Thymus (tissue), 11 donors: Measurements from ENCODE around the gene GALNTL6. TPM values are rescaled to one million over a fixed set of nuclear protein-coding genes. Genes with fewer than 3 reads are reported as not detected.

Source experiments
- DNase-seq, 9 donors: peaks; one replicate each; pipeline ENCODE4 v3.0.0-alpha.2; 2013; ENCODE audit warnings: low spot score in 9 of 9, low read depth in 6 of 9, missing footprints in 1 of 9
- H3K27ac ChIP-seq, 2 donors: one replicate each; pipeline ENCODE4 v1.5.1; 2013; ENCODE audit warnings: control low read depth in 1 of 2, low read depth in 1 of 2, low read length in 1 of 2, mild to moderate bottlenecking in 1 of 2, moderate library complexity in 1 of 2
- H3K27me3 ChIP-seq, 2 donors: one replicate each; pipeline ENCODE4 v1.5.1; 2013; ENCODE audit warnings: low read length in 1 of 2; ENCODE audit not compliant: control insufficient read depth in 2 of 2, insufficient read depth in 1 of 2
- H3K36me3 ChIP-seq, 2 donors: one replicate each; pipeline ENCODE4 v1.5.1; 2013; ENCODE audit warnings: low read length in 1 of 2, mild to moderate bottlenecking in 1 of 2, moderate library complexity in 1 of 2; ENCODE audit not compliant: control insufficient read depth in 2 of 2, insufficient read depth in 2 of 2
- H3K4me1 ChIP-seq, 2 donors: one replicate each; pipeline ENCODE4 v1.5.1; 2013; ENCODE audit warnings: low read length in 2 of 2; ENCODE audit not compliant: control insufficient read depth in 2 of 2, insufficient read depth in 2 of 2
- H3K4me3 ChIP-seq, 2 donors: one replicate each; pipeline ENCODE4 v1.5.1; 2013; ENCODE audit warnings: low read length in 2 of 2, control low read depth in 1 of 2, mild to moderate bottlenecking in 1 of 2
- H3K9me3 ChIP-seq, 2 donors: one replicate each; pipeline ENCODE4 v1.5.1; 2013; ENCODE audit warnings: low read length in 1 of 2, mild to moderate bottlenecking in 1 of 2; ENCODE audit not compliant: control insufficient read depth in 2 of 2, insufficient read depth in 1 of 2
- WGBS: extraction: QIAGEN DNeasy Blood & Tissue Kit; methylation state at CpG from one replicate; pipeline ENCODE4 v1.1.7; 2013; 5-methylcytosine and 5-hydroxymethylcytosine counted together
- polyA plus RNA-seq: library from polyadenylated mRNA; stranded (reverse); fragments of 200-250 nt; gene quantifications from one replicate; pipeline ENCODE4 v1.2.3, GENCODE V29; 2013
- total RNA-seq: library from RNA; stranded (reverse); fragments of 120-200 nt; gene quantifications from one replicate; pipeline ENCODE4 v1.2.4, GENCODE V29; 2013
- donor health status: healthy.

The GALNTL6 gene
- total and polyA plus RNA-seq, 2 donors, result 0.05 TPM

DNA sequence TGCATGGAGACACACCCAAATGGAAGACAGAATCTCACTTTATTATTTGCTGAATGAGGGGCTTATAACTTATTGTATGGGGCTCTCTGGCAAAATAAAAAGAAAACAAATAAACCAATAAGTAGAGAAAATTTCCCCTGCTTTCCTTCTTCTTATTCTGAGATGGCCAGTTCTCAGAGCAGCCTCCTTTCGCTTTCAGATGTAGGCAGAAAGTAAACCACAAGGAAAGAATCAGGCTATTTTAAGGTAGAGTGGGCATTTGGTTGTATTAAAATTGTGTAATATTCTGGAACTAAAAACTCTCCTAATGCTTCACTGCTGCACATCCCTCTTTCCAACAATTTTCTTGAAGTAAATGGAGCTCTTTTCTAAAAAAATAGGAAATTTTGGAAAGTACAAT lies 241.8 kb downstream of the GALNTL6 start:
- Histone ChIP-seq H3K27me3 (no peaks in the 10 kb centered on the region), H3K4me3 (no peak overlapping the region), H3K9me3 (no peaks in the 10 kb centered on the region), H3K36me3 (no peaks in the 10 kb centered on the region), H3K27ac (no peak overlapping the region), H3K4me1 (no peaks in the 10 kb centered on the region)
- 60% methylated on average over 1 of the region's 1 CpG for WGBS
- DNase-seq, result no peak

DNA sequence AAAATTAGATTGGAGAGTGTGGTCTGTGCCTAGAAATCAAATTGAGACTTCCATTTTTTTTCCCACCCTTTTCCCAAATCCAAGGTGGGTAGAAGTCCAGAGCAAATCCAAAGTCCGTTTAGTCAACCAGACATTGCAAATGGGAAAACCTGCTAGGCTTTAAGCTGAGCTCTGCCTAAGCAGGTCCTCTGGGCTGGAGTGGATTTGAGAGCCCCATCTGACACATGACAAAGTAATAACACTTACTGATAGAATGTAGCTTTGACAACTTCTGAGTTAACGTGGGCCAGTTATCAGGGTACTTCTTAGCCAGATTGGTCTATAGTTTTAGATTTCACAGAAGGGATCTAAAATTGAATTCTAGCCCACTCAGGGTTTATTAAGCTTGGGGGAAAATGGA lies 242.3 kb downstream of the GALNTL6 start:
- 93% methylated on average over 2 of the region's 2 CpGs for WGBS
- H3K4me1 ChIP-seq, result no peaks in the 10 kb centered on the region
- no peak overlapping the region for H3K4me3 ChIP-seq
- H3K27ac ChIP-seq, result no peak overlapping the region
- DNase-seq, result no peak
- H3K36me3 ChIP-seq, result no peaks in the 10 kb centered on the region
- no peaks in the 10 kb centered on the region for H3K9me3 ChIP-seq
- H3K27me3 ChIP-seq, result no peaks in the 10 kb centered on the region

DNA sequence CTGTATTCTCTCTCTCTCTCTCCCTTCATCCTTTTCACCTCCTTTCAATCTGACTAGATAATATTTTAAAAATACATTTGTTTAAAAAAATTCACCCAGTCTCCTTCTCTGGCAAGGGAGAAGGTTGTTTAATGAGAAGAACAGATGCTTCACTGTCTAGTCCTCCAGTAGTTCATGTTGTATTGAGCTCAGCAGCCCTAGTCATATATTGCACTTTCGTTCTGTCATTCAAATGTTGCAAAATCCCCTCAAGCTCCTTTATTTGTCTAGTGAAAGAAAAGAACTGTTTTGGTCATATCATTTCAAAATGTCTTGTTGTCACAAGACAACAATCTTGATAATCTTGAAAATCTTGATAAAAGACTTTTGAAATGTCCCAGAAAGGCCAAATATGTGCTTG lies 248.0 kb downstream of the GALNTL6 start:
- no peak for DNase-seq
- Histone ChIP-seq H3K36me3 (no peaks in the 10 kb centered on the region), H3K4me3 (no peak overlapping the region), H3K9me3 (no peaks in the 10 kb centered on the region), H3K27ac (no peak overlapping the region), H3K4me1 (no peaks in the 10 kb centered on the region), H3K27me3 (no peaks in the 10 kb centered on the region)
- WGBS, result 82% methylated on average over 1 of the region's 1 CpG

DNA sequence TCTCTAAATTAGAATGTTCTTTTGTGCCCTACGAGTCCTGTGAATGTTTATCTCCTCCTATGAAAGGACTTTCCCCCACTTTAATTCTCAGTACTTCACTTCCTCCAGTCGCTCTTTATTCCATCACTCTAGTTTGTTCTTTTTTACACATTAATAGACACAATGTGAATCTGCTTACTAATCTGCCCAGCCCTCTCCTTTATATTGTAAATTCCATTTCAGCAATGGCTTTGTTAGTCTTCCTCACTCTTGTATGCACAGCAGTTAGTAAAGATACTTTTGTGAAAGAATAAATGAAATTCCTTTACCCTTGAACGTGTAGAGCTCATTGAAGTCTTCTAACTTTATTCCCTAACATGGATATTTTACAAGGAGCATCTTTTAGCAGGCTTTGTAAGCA lies 255.3 kb downstream of the GALNTL6 start:
- Histone ChIP-seq H3K4me3 (no peak overlapping the region), H3K27ac (no peak overlapping the region), H3K27me3 (no peaks in the 10 kb centered on the region), H3K4me1 (no peaks in the 10 kb centered on the region), H3K36me3 (no peaks in the 10 kb centered on the region), H3K9me3 (no peaks in the 10 kb centered on the region)
- 95% methylated on average over 3 of the region's 3 CpGs for WGBS
- DNase-seq, result no peak

DNA sequence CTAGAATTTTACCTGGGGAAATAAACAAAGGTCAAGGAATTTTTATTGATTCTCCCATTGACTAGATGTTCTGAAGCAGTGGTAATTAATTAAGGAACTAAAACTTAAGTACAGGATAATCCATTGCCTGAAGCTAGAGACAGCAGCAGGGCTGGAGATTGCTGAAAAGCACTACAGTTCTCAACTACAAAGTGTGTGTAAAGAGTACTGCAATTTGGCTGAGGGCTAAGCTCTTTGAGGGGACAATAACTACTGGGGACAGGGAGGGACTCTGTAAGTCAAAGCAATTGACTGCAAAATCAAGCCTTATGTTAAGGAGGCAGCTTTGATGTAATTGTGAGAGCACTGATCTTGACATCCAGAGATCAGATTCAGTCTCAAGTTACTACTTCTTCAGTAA lies 260.4 kb downstream of the GALNTL6 start:
- no peaks in the 10 kb centered on the region for H3K4me1 ChIP-seq
- H3K9me3 ChIP-seq, result no peaks in the 10 kb centered on the region
- H3K36me3 ChIP-seq, result no peaks in the 10 kb centered on the region
- H3K27me3 ChIP-seq, result no peaks in the 10 kb centered on the region
- DNase-seq, result no peak
- H3K4me3 ChIP-seq, result no peak overlapping the region
- no peak overlapping the region for H3K27ac ChIP-seq

DNA sequence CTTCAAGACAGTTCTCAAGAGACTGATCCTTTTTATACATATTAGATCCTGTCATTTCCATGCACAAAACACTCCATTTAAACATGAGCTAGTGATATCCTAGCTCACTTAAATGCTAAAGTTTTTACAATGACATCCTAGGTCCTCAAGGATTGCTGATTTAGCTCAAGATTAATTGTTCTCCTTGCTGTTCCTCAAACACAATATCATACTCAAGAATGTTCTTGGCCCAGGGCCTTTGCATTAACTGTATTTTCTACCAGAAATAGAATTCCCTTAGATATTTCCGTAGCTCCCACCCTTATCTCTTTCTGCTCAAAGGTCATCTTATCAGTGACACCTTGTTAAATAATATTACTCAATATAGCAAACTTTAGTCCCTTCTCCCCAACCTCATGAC lies 270.1 kb downstream of the GALNTL6 start:
- H3K36me3 ChIP-seq, result no peaks in the 10 kb centered on the region
- no peaks in the 10 kb centered on the region for H3K4me1 ChIP-seq
- no peak for DNase-seq
- no peaks in the 10 kb centered on the region for H3K27me3 ChIP-seq
- WGBS, result 98% methylated on average over 1 of the region's 1 CpG
- H3K9me3 ChIP-seq, result no peaks in the 10 kb centered on the region
- no peak overlapping the region for H3K27ac ChIP-seq
- no peak overlapping the region for H3K4me3 ChIP-seq

DNA sequence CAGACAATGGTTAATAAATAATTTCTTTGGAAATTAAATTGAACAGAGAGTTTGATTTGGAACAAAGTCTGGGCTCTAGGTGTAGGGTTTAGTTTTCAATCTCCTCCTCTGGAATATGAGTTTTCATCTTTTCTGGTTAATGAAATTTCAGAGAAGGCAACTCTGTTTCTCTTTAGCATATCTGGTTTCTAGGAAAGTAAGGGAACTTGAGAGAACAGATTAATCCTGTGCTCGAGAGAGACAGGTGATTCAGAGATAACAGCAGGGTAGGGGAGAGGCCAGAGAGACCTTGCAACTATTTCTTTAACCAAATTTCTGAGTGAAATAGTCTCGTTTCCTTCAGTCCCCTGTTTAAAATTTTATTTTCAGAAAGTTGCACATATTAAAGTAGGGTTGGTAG lies 275.4 kb downstream of the GALNTL6 start:
- no peak for DNase-seq
- WGBS, result 78% methylated on average over 2 of the region's 2 CpGs
- H3K27ac ChIP-seq, result no peak overlapping the region
- H3K4me3 ChIP-seq, result no peak overlapping the region
- H3K9me3 ChIP-seq, result no peaks in the 10 kb centered on the region
- no peaks in the 10 kb centered on the region for H3K36me3 ChIP-seq
- no peaks in the 10 kb centered on the region for H3K4me1 ChIP-seq
- no peaks in the 10 kb centered on the region for H3K27me3 ChIP-seq

DNA sequence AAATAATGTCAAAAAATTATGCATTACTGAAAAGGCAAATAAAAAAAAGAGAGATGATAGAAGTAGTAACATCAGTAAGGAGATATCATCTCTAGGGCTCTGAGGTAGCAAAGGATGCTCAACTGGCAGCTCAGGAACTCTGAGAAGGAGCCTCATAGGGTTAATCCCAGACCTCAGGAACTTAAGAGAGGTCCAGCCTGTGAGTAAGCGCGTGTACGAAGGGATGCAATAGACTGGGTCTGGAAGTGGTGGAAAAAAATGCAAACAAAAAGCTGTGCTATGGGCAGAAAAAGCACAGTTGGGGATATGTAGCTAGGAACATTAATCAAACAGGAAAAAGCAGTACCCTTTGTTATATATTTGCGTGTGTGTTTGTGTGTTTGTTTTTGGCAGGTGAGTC lies 282.0 kb downstream of the GALNTL6 start:
- H3K9me3 ChIP-seq, result no peaks in the 10 kb centered on the region
- no peaks in the 10 kb centered on the region for H3K27me3 ChIP-seq
- H3K36me3 ChIP-seq, result no peaks in the 10 kb centered on the region
- DNase-seq, result no peak
- H3K4me1 ChIP-seq, result no peaks in the 10 kb centered on the region
- H3K4me3 ChIP-seq, result no peak overlapping the region
- H3K27ac ChIP-seq, result no peak overlapping the region
- 96% methylated on average over 4 of the region's 4 CpGs for WGBS

DNA sequence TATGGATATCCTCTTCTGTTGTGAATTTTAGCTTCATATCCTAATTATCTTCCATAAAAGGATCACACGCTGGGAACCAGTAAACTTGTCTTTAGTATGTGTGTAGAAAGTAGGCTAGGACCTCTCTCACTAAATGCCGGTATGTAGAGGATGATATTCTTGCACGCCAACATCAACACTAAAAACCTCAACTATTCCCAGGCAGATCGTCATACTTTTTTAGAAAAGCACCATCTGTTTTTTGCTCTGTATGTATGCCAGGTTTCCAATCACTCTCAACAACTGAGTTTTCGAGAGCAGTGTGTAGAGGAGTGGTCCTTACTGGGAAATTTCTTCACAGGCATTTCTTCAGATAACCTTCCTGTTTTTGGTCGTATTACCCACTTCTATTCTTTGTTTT lies 283.6 kb downstream of the GALNTL6 start:
- H3K4me1 ChIP-seq, result no peaks in the 10 kb centered on the region
- WGBS, result 93% methylated on average over 6 of the region's 6 CpGs
- H3K4me3 ChIP-seq, result no peak overlapping the region
- H3K36me3 ChIP-seq, result no peaks in the 10 kb centered on the region
- DNase-seq, result no peak
- H3K27me3 ChIP-seq, result no peaks in the 10 kb centered on the region
- no peak overlapping the region for H3K27ac ChIP-seq
- no peaks in the 10 kb centered on the region for H3K9me3 ChIP-seq

DNA sequence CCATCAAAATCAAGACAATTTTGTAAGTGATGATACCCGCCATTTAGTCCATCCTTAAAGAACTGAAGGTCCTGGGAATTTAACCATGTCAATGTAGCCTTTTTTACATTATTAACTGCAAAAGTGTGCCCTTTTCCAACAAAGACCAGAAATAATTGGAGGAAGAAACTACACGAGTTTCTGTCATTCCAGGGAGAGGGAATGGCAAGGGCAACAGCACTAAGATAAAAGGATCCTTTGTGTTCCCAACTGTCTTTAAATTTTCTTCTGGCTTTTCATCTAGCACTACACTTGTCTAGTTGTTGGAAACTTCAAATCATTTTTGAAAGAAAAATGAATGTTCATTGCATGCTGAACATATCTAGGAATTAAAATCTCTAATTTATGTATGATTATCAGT lies 286.2 kb downstream of the GALNTL6 start:
- WGBS, result 92% methylated on average over 2 of the region's 2 CpGs

More for the DNA sequence above, 286.2 kb downstream of the GALNTL6 start:
- H3K27ac ChIP-seq, result no peak overlapping the region
- H3K9me3 ChIP-seq, result no peaks in the 10 kb centered on the region
- H3K36me3 ChIP-seq, result no peaks in the 10 kb centered on the region
- no peaks in the 10 kb centered on the region for H3K27me3 ChIP-seq
- H3K4me1 ChIP-seq, result no peaks in the 10 kb centered on the region
- no peak overlapping the region for H3K4me3 ChIP-seq
- no peak for DNase-seq
